PC-3 (cell line): Measurements from ENCODE around the gene NRG3. TPM values are rescaled to one million over a fixed set of nuclear protein-coding genes. Genes with fewer than 3 reads are reported as not detected.

Experiments used
- ATAC-seq: fragments of 200-7000 bp; cut with Tn5 transposase; 2 replicates; pipeline ENCODE4 v1.9.1; 2020; ENCODE audit warnings: mild to moderate bottlenecking, moderate library complexity
- BruUV-seq: library from RNA; stranded (reverse); fragments of 400-500 nt; replicated peaks from 2 replicates; lab custom pipeline; 2021; lab: Mats Ljungman, UMichigan
- CTCF ChIA-PET: fragments of 300-600 bp; sonication (Branson Sonifier 250); formaldehyde crosslinking; loops from one replicate; lab custom pipeline; 2022; ENCODE audit warnings: antibody characterized with exemption; lab: Charles Lee
- POLR2A ChIA-PET: fragments of 300-600 bp; sonication (Branson Sonifier 250); formaldehyde crosslinking; loops from one replicate; lab custom pipeline; 2022; ENCODE audit warnings: antibody characterized with exemption; ENCODE audit not compliant: unreplicated experiment; lab: Charles Lee
- DNase-seq: peaks from one replicate; pipeline ENCODE4 v3.0.0-alpha.2; 2015
- H2AFZ ChIP-seq: fragments of 300-600 bp; sonication (generic); 2 replicates; pipeline ENCODE4 v1.6.0; 2016; ENCODE audit warnings: antibody characterized with exemption, low read length
- H3F3A ChIP-seq: fragments of 300-600 bp; sonication (generic); one replicate; pipeline ENCODE4 v1.6.0; 2017; ENCODE audit warnings: antibody characterized with exemption, low read length, control low read depth, mild to moderate bottlenecking; ENCODE audit not compliant: unreplicated experiment
- H3K27ac ChIP-seq: fragments of 300-600 bp; sonication (generic); 2 replicates; pipeline ENCODE4 v1.5.1; 2016; ENCODE audit warnings: mild to moderate bottlenecking, low read length
- H3K27me3 ChIP-seq: fragments of 300-600 bp; sonication (generic); 2 replicates; pipeline ENCODE4 v1.6.1; 2016; ENCODE audit warnings: low read length, mixed read lengths
- H3K36me3 ChIP-seq: fragments of 300-600 bp; sonication (generic); 2 replicates; pipeline ENCODE4 v1.6.1; 2016; ENCODE audit warnings: low read depth, mixed run types, low read length, mixed read lengths
- H3K4me1 ChIP-seq: fragments of 300-600 bp; sonication (generic); 2 replicates; pipeline ENCODE4 v1.5.1; 2016; ENCODE audit warnings: low read length; ENCODE audit not compliant: insufficient read depth
- H3K4me2 ChIP-seq: fragments of 300-600 bp; sonication (generic); 2 replicates; pipeline ENCODE4 v1.6.0; 2016; ENCODE audit warnings: low read length
- H3K4me3 ChIP-seq: fragments of 300-600 bp; sonication (generic); 2 replicates; pipeline ENCODE4 v1.5.1; 2016; ENCODE audit warnings: mild to moderate bottlenecking, low read length, mixed read lengths
- H3K79me2 ChIP-seq: fragments of 300-600 bp; sonication (generic); 2 replicates; pipeline ENCODE4 v1.6.1; 2017; ENCODE audit warnings: low read length, mixed read lengths
- H3K9ac ChIP-seq: fragments of 300-600 bp; sonication (generic); 2 replicates; pipeline ENCODE4 v1.6.0; 2016; ENCODE audit warnings: mild to moderate bottlenecking, low read length
- H3K9me2 ChIP-seq: fragments of 300-600 bp; sonication (generic); replicated peaks from 2 replicates; pipeline ENCODE4 v1.6.1; 2016; ENCODE audit warnings: mixed run types, low read length, mixed read lengths
- H3K9me3 ChIP-seq: fragments of 300-600 bp; sonication (generic); 2 replicates; pipeline ENCODE4 v1.6.1; 2016; ENCODE audit warnings: low read length, mixed read lengths
- H4K20me1 ChIP-seq: fragments of 300-600 bp; sonication (generic); 2 replicates; pipeline ENCODE4 v1.6.1; 2016; ENCODE audit warnings: low read length, mixed read lengths
- EZH2 ChIP-seq: fragments of 300-600 bp; sonication (generic); IDR thresholded peaks from one replicate; pipeline ENCODE4 v1.6.1; 2017; ENCODE audit warnings: antibody characterized with exemption, mild to moderate bottlenecking, low read length; ENCODE audit not compliant: unreplicated experiment
- EZH2phosphoT487 ChIP-seq: fragments of 300-600 bp; sonication (generic); IDR thresholded peaks from 2 replicates; pipeline ENCODE4 v1.6.1; 2018; ENCODE audit warnings: mild to moderate bottlenecking, antibody characterized with exemption, low read length, borderline replicate concordance
- intact Hi-C: fragments of 100-400 bp; cut with micrococcal nuclease; formaldehyde crosslinking; loops from 2 replicates; pipeline ENCODE4 v1.9.0; 2023
- total RNA-seq: library from RNA; depleted of rRNA; stranded (reverse); fragments of >200 nt; gene quantifications from 2 replicates; pipeline ENCODE4 v1.2.3, GENCODE V29; 2014
- TF ChIP-seq, protein P1 (sequence below): fragments of 300-600 bp; sonication (generic); conservative IDR thresholded peaks from 2 replicates; pipeline ENCODE4 v1.5.1; 2017; ENCODE audit warnings: antibody characterized with exemption, low read depth, mild to moderate bottlenecking, low read length

NRG3 gene
- total RNA-seq, 1 experiment from 2014 or later, result not detected

GRCh38 chr10:82680608-82681007 is 805.6 kb downstream of the NRG3 start:
- POLR2A ChIA-PET, result no interaction called here
- no peaks in the 10 kb centered on the region for H3K4me1 ChIP-seq

GRCh38 chr10:82683945-82684344 is 809.0 kb downstream of the NRG3 start:
- Histone ChIP-seq H3K27me3 (no peaks in the 10 kb centered on the region), H3K27ac (no peak overlapping the region), H3K79me2 (no peaks in the 10 kb centered on the region), H3K4me3 (no peak overlapping the region), H3K9me2 (no peaks in the 10 kb centered on the region), H3K36me3 (no peaks in the 10 kb centered on the region), H2AFZ (no peak overlapping the region), H3F3A (no peaks in the 10 kb centered on the region), H3K4me1 (no peaks in the 10 kb centered on the region), H3K9ac (no peak overlapping the region), H3K4me2 (no peak overlapping the region), H4K20me1 (no peaks in the 10 kb centered on the region), H3K9me3 (no peaks in the 10 kb centered on the region)
- ChIA-PET POLR2A (no interaction called here), CTCF (no interaction called here)
- DNase-seq (no peak), ATAC-seq (no peak)
- no TSS peak for BruUV-seq
- TF ChIP-seq, protein P1, sequence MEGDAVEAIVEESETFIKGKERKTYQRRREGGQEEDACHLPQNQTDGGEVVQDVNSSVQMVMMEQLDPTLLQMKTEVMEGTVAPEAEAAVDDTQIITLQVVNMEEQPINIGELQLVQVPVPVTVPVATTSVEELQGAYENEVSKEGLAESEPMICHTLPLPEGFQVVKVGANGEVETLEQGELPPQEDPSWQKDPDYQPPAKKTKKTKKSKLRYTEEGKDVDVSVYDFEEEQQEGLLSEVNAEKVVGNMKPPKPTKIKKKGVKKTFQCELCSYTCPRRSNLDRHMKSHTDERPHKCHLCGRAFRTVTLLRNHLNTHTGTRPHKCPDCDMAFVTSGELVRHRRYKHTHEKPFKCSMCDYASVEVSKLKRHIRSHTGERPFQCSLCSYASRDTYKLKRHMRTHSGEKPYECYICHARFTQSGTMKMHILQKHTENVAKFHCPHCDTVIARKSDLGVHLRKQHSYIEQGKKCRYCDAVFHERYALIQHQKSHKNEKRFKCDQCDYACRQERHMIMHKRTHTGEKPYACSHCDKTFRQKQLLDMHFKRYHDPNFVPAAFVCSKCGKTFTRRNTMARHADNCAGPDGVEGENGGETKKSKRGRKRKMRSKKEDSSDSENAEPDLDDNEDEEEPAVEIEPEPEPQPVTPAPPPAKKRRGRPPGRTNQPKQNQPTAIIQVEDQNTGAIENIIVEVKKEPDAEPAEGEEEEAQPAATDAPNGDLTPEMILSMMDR, result no peak
- TF ChIP-seq EZH2 (no peak), EZH2phosphoT487 (no peak)
- intact Hi-C loops, result no loop called here

More at GRCh38 chr10:82680608-82681007, 805.6 kb downstream of the NRG3 start:
- TF ChIP-seq EZH2phosphoT487, result no peak
- TF ChIP-seq EZH2, result no peak
- TF ChIP-seq, protein P1, result no peak
- DNase-seq (no peak), ATAC-seq (no peak)
- Histone ChIP-seq H3K79me2 (no peaks in the 10 kb centered on the region), H3K36me3 (no peaks in the 10 kb centered on the region), H3K27me3 (no peaks in the 10 kb centered on the region), H3K9me2 (no peaks in the 10 kb centered on the region), H3K9me3 (no peaks in the 10 kb centered on the region), H3F3A (no peaks in the 10 kb centered on the region), H3K27ac (no peak overlapping the region), H3K4me3 (no peak overlapping the region), H2AFZ (no peak overlapping the region), H3K9ac (no peak overlapping the region), H4K20me1 (no peaks in the 10 kb centered on the region), H3K4me2 (no peak overlapping the region)
- CTCF ChIA-PET, result no interaction called here
- BruUV-seq, result no TSS peak
- intact Hi-C loops, result no loop called here

DNA sequence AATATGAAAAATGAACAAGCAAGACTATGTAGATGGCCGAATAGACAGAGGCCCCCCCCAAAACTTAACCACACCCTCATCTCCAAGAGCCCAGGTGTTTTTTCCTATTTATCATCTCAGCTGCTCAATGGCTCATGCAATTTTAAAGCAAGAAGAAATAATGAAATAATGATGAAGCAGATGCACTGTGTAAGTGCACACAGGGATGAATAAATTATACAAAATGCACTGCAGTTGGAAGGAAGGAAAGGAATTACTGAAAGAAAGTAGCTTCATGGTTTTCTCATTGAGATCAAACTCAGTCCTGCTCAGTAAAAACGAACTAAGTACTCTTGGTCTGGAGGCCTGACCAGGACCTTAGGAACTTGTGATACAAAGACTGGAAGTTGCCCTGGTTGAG is 810.1 kb downstream of the NRG3 start:
- H3K4me2 ChIP-seq, result no peak overlapping the region
- no peak overlapping the region for H3K27ac ChIP-seq
- no peak for ATAC-seq
- intact Hi-C loops, result no loop called here
- BruUV-seq, result no TSS peak
- no peaks in the 10 kb centered on the region for H3K79me2 ChIP-seq
- H3F3A ChIP-seq, result no peaks in the 10 kb centered on the region
- ChIA-PET CTCF (no interaction called here), POLR2A (no interaction called here)
- H4K20me1 ChIP-seq, result no peaks in the 10 kb centered on the region
- no peak overlapping the region for H3K9ac ChIP-seq
- no peaks in the 10 kb centered on the region for H3K9me3 ChIP-seq
- H3K4me1 ChIP-seq, result no peaks in the 10 kb centered on the region
- no peak for DNase-seq
- H3K9me2 ChIP-seq, result no peaks in the 10 kb centered on the region
- H3K36me3 ChIP-seq, result no peaks in the 10 kb centered on the region
- H3K4me3 ChIP-seq, result no peak overlapping the region
- TF ChIP-seq EZH2 (no peak), EZH2phosphoT487 (no peak)
- TF ChIP-seq, protein P1, result no peak
- H3K27me3 ChIP-seq, result no peaks in the 10 kb centered on the region
- no peak overlapping the region for H2AFZ ChIP-seq
